Muscle layer of duodenum (tissue), 2 donors: ENCODE measurements around the gene SURF1.
"Not testable (repeated sequence)": the region's sequence is repeated elsewhere in the genome, so short reads cannot be mapped to it uniquely, and the experiment has no call there.

Experiments
- H3K27ac ChIP-seq: one replicate; pipeline ENCODE4 v1.7.0; 2013; ENCODE audit warnings: mild to moderate bottlenecking, low read length
- H3K27me3 ChIP-seq: one replicate; pipeline ENCODE4 v1.7.0; 2013; ENCODE audit warnings: low read depth, mild to moderate bottlenecking, control low read depth, low read length
- H3K36me3 ChIP-seq, 2 donors: one replicate each; pipeline ENCODE4 v1.7.0; 2013; ENCODE audit warnings: low read length in 2 of 2, control low read depth in 1 of 2, mild to moderate bottlenecking in 1 of 2; ENCODE audit not compliant: insufficient read depth in 2 of 2, control insufficient read depth in 1 of 2
- H3K4me1 ChIP-seq, 2 donors: one replicate each; pipeline ENCODE4 v1.7.0; 2013; ENCODE audit warnings: low read length in 2 of 2, mild to moderate bottlenecking in 2 of 2, control low read depth in 1 of 2, moderate library complexity in 1 of 2; ENCODE audit not compliant: insufficient read depth in 2 of 2, control insufficient read depth in 1 of 2
- H3K4me3 ChIP-seq, 2 donors: one replicate each; pipeline ENCODE4 v1.7.0; 2013; ENCODE audit warnings: low read length in 2 of 2, low read depth in 1 of 2, mild to moderate bottlenecking in 1 of 2
- H3K9me3 ChIP-seq, 2 donors: one replicate each; pipeline ENCODE4 v1.7.0; 2013; ENCODE audit warnings: low read length in 2 of 2, control low read depth in 1 of 2, mild to moderate bottlenecking in 1 of 2; ENCODE audit not compliant: control insufficient read depth in 1 of 2
- donor health status: healthy.

SURF1 gene

GRCh38 chr9:133382507-133383141, 26.3 kb upstream of the SURF1 start:
- Histone ChIP-seq H3K4me3 (no peak overlapping the region), H3K27me3 (no peaks in the 10 kb centered on the region), H3K9me3 (no peaks in the 10 kb centered on the region), H3K36me3 (no peaks in the 10 kb centered on the region), H3K27ac (no peak overlapping the region), H3K4me1 (no peaks in the 10 kb centered on the region)

GRCh38 chr9:133380734-133381133, 24.4 kb upstream of the SURF1 start:
- no peaks in the 10 kb centered on the region for H3K27me3 ChIP-seq
- peaks cover 0 to under 1% of the 10 kb centered on the region in 2 donors for H3K36me3 ChIP-seq
- no peaks in the 10 kb centered on the region for H3K9me3 ChIP-seq
- no peak overlapping the region for H3K4me3 ChIP-seq
- no peak overlapping the region for H3K27ac ChIP-seq
- H3K4me1 ChIP-seq, result peaks cover 0 to 5% of the 10 kb centered on the region in 2 donors

- Histone ChIP-seq H3K36me3 (peaks cover 0 to 7% of the 10 kb centered on the region in 2 donors), H3K4me1 (peaks cover 0 to 5% of the 10 kb centered on the region in 2 donors), H3K9me3 (no peaks in the 10 kb centered on the region), H3K27ac (no peak overlapping the region), H3K27me3 (no peaks in the 10 kb centered on the region), H3K4me3 (no peak overlapping the region)
Measured at GRCh38 chr9:133379153-133380086, 23.1 kb upstream of the SURF1 start.

- no peak overlapping the region for H3K27ac ChIP-seq
Measured at GRCh38 chr9:133378408-133378962, 22.2 kb upstream of the SURF1 start.

GRCh38 chr9:133377721-133378216, 21.5 kb upstream of the SURF1 start:
- Histone ChIP-seq H3K27ac (no peak overlapping the region), H3K36me3 (peaks cover 0 to 10% of the 10 kb centered on the region in 2 donors), H3K9me3 (no peaks in the 10 kb centered on the region), H3K4me1 (peaks cover under 1 to 12% of the 10 kb centered on the region in 2 donors), H3K4me3 (no peak overlapping the region), H3K27me3 (no peaks in the 10 kb centered on the region)

More at GRCh38 chr9:133378408-133378962, 22.2 kb upstream of the SURF1 start:
- Histone ChIP-seq H3K9me3 (no peaks in the 10 kb centered on the region), H3K27me3 (no peaks in the 10 kb centered on the region), H3K4me3 (no peak overlapping the region), H3K4me1 (peaks cover 0 to 5% of the 10 kb centered on the region in 2 donors), H3K36me3 (peaks cover 0 to 7% of the 10 kb centered on the region in 2 donors)

GRCh38 chr9:133377280-133377679, 21.0 kb upstream of the SURF1 start:
- H3K4me1 ChIP-seq, result peaks cover 4 to 17% of the 10 kb centered on the region in 2 donors

GRCh38 chr9:133375724-133376654, 19.7 kb upstream of the SURF1 start, which contains the start of the genes STKLD1 and SURF4:
TSS of gene STKLD1 (plus strand) at chr9:133376366. CDS start at chr9:133376474, 108 bp downstream.
TSS of gene SURF4 (minus strand) at chr9:133376060. CDS start at chr9:133375969, 91 bp downstream.
- no peaks in the 10 kb centered on the region for H3K27me3 ChIP-seq
- peaks cover 0 to 12% of the 10 kb centered on the region in 2 donors for H3K36me3 ChIP-seq
- H3K9me3 ChIP-seq, result no peaks in the 10 kb centered on the region
- peak within 1 kb of the TSS; percentile 91 to 94 for H3K4me3 ChIP-seq
- peak within 1 kb of the TSS; percentile 82 for H3K27ac ChIP-seq
- peaks cover 7 to 30% of the 10 kb centered on the region in 2 donors for H3K4me1 ChIP-seq

More at GRCh38 chr9:133377280-133377679, 21.0 kb upstream of the SURF1 start:
- not testable (repeated sequence) for H3K4me3 ChIP-seq, H3K27me3 ChIP-seq, H3K27ac ChIP-seq, H3K9me3 ChIP-seq
- H3K36me3 ChIP-seq, result peaks cover 0 to 12% of the 10 kb centered on the region in 2 donors

- Histone ChIP-seq H3K27me3 (no peaks in the 10 kb centered on the region), H3K4me3 (peak overlapping the region; percentile 91 to 94), H3K36me3 (peaks cover 5 to 12% of the 10 kb centered on the region in 2 donors), H3K9me3 (no peaks in the 10 kb centered on the region), H3K27ac (peak overlapping the region; percentile 82), H3K4me1 (peaks cover 9 to 34% of the 10 kb centered on the region in 2 donors)
Measured at GRCh38 chr9:133375116-133375723, 18.9 kb upstream of the SURF1 start.

- peaks cover 10 to 12% of the 10 kb centered on the region in 2 donors for H3K36me3 ChIP-seq
- no peaks in the 10 kb centered on the region for H3K9me3 ChIP-seq
- peak overlapping the region; percentile 91 to 94 for H3K4me3 ChIP-seq
- H3K27me3 ChIP-seq, result no peaks in the 10 kb centered on the region
- peaks cover 13 to 39% of the 10 kb centered on the region in 2 donors for H3K4me1 ChIP-seq
- H3K27ac ChIP-seq, result peak overlapping the region; percentile 82
Measured at GRCh38 chr9:133374612-133375115, 18.4 kb upstream of the SURF1 start.

GRCh38 chr9:133372144-133372543, 15.9 kb upstream of the SURF1 start:
- Histone ChIP-seq H3K4me3 (no peak overlapping the region), H3K36me3 (peaks cover 15 to 16% of the 10 kb centered on the region in 2 donors), H3K4me1 (peaks cover 16 to 58% of the 10 kb centered on the region in 2 donors)

More at GRCh38 chr9:133372144-133372543, 15.9 kb upstream of the SURF1 start:
- H3K27ac ChIP-seq, result no peak overlapping the region
- no peaks in the 10 kb centered on the region for H3K27me3 ChIP-seq
- H3K9me3 ChIP-seq, result no peaks in the 10 kb centered on the region
